ENCODE measurements around the gene GPR55.

Gene GPR55

DNA sequence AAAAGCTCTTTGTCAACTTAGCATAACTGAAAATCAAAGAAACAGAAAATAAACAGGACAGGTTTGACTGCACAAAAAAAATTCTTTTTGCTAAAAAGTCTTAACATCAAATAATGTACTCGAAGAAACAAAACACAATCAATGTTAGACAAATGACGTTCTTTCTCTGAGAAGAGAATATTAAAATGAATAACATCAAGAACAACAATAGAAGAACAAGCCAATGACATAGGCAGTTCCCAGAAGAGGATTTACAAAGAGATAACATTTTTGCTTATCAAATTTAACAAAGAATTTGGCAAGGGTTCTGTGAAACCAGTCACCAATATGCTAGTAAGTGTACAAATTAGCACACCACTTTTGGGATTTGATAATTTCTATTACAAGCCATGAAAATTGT, 5.8 kb downstream of the GPR55 start:
- DNase-seq (ENCODE audit: low read depth): no peak

DNA sequence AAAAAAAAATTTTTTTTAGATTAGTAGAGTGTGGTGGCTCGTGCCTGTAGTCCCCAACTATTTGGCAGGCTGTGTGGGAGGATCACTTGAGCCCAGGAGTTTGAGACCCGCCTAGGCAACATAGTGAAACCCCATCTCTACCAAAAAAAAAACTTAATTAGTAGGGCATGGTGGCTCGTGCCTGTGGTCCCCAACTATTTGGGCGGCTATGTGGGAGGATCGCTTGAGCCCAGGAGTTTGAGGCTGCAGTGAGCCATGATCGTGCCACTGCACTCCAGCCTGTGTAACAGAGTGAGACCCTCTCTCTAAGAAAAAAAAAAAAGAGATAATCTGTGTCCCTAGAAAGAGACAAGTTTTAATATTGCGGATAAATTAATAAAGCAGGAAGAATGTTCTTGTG, 8.8 kb downstream of the GPR55 start:
- DNase-seq (ENCODE audit: low read depth): no peak

GRCh38 chr2:230915319-230915718, 9.7 kb downstream of the GPR55 start:
- DNase-seq (ENCODE audit: low read depth): no peak

GRCh38 chr2:230914886-230915285, 10.2 kb downstream of the GPR55 start:
- no peak for DNase-seq (ENCODE audit: low read depth)

DNA sequence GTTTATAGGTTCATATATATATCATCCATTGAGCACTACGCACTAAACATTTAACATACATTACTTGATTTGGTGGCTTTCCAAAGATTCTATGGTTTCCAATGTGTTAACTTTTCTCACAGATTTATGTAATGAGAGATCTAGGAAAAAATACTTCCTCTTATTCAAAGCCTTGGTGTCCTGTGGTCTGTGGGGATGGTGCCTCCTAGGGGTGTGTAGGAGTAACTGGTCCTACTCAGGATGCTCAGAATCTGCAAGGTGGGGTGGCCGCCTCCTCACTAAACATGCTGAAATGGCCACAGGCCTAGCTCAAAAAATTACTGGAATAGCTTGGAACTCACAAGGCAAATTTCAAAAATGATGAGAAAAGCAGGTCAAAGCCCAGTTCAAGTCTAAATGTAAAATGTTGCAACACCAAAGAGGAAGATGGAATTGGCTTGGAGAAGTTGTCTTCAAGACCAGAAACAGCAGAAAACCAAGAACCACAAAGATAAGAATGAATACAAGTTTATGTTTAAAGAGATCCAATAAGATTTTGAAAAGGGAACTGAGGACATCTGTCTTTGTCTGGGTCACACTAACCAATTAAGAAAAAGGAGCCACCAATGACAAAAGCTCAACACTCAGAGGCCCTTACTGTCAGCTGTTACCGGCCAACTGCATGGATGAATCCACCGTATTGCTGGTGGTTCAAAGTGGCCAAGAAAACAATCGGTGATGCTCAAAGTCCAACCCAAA, 11.5 kb downstream of the GPR55 start:
- DNase-seq (ENCODE audit: low read depth): no peak

DNA sequence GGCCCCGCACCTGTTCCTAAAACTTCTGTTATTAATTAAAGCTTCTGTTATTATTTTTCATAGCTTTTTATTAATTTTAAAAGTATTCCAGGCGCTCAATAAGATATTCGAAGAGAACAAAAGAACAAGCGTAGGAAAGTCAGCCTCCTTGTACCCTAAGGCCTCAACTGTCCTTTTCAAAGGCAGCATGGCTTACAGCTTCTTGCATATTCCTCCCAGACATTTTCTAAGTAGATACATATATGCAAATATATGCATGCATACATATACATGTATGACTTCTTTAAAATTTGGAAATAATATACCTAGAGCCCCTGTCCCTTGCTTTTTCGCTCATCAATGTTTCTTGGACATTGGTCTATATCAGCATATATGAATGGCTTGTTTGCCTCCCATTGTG, 12.3 kb downstream of the GPR55 start:
- DNase-seq (ENCODE audit: low read depth): no peak

GRCh38 chr2:230912046-230912445, 13.0 kb downstream of the GPR55 start:
- DNase-seq (ENCODE audit: low read depth): no peak

GRCh38 chr2:230910546-230911177, 14.4 kb downstream of the GPR55 start:
- DNase-seq (ENCODE audit: low read depth): no peak

DNA sequence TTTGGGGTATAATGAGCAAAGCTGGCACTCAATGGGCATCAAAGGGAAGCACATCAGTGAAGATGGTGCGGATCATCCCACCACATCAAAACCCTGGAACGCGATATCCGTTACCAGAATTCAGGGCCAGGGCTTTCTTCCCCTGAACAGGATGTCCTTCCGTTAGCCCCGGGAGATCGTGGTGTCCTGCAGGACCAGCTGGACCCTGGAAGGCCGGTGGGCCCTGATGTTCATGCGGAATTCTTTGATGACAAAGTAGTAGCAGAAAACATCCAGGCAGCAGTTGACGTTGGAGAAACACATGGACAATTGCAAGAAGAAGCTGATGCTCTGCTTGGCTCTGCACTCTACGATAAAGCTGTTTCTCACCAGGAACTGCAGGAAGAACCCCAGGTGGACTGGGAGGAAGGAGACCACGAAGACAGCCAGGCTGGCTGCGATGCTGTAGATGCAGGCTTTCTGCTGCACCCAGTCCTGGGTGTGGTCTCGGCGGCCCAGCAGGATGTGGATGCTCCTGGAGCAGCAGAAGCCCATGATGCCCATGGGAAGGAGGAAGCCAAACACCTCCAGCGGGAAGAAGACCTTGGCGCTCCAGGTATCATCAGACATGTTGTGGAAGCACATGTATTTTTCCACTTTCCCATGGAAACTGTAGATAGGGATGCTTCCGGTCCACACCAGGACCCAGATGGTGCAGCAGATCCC, 15.0 kb downstream of the GPR55 start:
- no peak for DNase-seq (ENCODE audit: low read depth)

DNA sequence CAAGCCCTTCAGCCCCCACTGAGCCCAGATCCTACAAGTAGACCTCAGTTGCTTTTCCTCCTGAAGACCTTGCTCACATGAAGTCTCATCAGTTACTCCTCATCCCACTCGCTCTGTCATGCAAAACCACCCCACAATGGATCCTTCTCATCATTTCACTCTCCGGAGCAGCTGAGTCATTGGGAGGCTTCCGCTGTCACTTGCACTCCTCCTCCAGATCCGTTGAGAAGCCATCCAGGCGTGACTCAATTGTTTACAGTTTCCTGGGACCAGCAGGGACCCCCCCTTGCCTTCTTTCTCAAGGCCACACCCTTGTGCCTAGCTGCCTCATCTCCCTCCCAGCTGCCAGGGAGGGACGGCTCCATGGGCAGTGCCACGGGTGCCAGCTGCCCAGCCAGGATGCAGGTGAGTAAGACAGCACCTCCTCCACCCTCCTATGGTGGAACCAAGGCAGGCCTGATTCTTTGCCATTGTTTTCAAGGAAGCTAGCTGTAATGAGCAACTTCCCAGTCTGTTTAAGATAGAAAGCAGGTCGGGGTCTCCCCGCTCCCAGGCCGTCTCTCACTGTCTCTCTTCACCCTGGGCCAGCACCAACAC, 16.3 kb downstream of the GPR55 start:
- no peak for DNase-seq (ENCODE audit: low read depth)

DNA sequence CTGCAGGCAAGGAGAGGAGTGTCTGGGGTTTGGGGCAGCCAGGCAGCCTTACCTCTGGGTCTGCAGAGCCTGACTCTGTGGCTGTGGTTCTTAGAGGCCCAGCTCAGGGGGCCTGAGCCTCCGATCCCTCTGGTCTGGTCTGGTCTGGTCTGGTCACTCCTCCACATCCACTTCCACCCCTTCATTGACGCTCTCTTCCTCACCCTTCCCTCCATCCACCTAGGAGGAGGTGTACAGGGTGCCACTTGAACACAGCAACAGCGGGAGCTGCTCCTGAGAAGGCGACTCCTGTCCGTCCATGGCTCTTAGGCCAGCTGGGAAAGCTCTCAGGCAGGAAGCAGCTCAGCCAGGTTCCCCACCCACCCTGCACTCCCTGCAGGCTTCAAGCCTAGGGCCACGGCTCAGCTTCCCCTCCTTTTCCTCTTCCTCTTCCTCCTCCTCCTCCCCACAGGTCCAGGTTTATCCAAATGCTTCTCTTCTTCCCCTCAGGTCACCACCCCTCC, 16.9 kb downstream of the GPR55 start:
- DNase-seq (ENCODE audit: low read depth): no peak

GRCh38 chr2:230907361-230908091, 17.5 kb downstream of the GPR55 start:
- no peak for DNase-seq (ENCODE audit: low read depth)

DNA sequence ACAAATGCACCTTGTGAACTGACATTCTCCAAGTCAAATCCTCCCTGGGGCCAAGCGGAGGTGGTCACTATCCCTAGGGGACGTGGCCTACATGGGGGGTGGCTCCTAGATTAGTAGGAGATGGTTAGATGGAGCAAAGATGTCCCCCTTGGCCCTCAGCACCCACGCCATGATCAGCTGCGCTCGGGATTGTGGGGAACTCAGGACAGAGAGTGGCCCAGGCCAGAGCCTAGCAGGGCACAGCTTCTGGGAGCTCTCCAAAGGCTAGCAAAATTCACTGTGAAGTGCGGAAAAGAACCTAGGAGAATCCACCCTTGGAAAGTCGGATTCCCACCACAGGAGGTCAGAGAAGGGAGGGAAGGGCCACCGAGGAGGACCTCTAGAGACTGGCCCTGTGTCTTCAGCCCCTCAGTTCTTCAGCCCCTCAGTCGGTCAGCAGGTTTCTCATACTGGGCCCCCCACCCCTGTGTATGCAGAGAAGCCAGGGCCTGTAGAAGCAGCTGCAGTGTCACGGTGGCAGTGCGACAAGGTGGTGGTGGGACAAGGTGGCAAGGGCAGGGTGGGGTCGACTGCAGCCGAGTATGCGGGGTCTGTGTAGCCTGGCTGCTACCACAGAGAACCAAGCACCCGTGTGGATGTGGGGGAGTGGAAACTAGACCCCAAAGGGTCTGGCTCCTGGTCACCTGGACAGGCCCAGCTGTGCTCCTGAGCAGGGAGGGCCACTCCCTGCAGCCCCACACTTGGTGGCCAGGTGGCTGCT, 18.4 kb downstream of the GPR55 start:
- no peak for DNase-seq (ENCODE audit: low read depth)

DNA sequence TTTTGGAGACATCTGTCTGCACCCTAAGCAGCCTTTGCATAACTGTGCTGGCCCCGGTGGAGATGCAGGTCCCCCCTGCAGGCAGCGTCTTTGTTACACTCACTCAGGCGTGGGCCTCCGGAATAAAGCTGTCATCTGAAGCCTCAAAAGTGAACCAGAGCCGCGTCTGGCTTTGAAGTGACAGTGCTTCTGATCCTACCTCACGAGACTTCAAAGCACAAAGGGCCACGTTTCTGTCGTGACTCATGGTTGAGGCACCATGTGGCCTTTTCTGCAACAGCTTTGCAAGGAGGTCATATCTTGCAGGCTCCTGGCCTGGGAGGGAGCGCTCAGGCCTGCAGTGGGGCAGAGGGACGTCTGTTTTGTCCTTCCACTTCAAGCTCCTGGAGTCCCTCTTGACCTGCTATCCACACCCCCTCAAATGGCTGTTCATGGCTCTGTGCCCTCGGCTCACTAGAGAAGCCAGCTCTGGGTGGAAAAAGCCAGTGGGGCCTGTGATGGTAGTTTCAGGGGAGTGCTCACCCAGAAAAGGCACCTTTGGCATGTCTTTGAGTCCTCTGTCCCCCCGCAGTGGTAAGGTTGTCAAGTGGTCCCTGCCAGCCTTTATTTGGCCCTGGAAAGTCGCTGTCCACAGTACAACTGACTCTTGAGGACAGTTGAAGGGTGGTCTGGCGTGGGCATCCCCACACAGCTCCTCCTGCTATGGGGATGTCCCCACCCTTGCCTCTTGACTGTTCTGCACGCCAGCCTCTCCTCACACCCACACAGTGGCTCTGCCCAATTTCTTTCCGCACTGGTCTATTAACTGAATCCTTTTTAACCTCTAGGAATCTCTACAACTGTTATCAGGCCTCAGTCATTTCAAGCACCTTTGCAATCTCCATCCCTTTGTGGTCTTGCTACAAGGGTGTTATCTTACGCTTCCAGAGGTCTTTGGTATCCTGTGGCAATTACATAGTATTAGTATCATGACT, 19.3 kb downstream of the GPR55 start:
- DNase-seq (ENCODE audit: low read depth): peak; percentile 55

- DNase-seq (ENCODE audit: low read depth): no peak
Measured at GRCh38 chr2:230904856-230905447, 20.1 kb downstream of the GPR55 start.

GRCh38 chr2:230903231-230904150, 21.6 kb downstream of the GPR55 start:
- no peak for DNase-seq (ENCODE audit: low read depth)

DNA sequence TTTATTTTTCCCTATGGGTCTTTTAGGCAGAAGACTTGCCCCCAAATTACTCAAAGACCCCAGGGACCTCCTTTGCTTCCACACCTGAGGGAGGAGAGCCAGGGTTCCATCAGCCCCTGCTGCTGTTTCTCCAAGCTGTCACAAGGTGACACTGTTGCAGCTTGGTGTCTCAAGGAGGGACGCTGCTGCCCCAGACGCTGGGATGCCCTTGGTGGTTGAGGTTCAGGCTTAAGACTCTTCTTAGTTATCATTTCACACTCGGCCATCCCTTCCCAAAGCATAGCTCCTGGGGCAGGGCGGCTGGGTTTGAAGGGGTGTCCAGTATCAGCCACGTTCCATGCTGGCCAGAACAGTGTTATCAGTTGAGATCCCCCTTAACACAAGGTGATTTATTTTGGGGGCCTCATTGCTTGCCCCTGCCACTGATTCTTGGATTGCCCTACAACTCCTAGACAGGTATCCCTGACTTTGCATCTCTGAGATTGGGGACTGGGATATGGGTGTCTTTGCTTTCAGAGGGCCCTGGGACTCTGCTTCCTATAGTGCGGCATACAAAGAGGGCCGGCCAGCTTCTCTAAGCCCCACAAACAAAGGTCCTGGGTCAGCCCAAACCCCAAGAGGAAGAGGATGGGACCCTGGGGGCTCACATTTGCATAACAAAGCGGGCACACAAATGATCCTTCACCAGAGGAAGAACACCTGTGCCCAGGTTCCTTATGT, 22.7 kb downstream of the GPR55 start:
- DNase-seq (ENCODE audit: low read depth): peak; percentile 20

DNA sequence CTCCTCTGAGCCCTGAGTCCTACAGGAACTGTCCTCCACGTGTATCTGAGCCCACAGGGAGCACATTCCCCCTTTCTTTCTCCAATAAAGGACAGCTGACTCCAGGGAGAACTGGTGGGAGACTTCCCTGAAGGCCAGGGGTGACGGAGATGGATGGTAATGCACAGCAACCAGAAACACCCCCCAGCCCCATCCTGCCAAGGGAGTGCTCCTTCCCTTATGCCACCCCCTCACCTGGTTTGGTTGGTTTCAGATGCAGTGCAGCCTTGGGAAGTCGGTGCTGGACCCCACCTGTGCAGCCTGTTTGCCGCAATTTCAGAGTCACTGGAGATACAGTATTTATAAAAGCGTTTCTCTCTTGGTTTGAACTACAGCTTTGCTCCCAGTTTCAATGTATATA, 24.0 kb downstream of the GPR55 start:
- no peak for DNase-seq (ENCODE audit: low read depth)

Data from activated T-helper 1 cell treated with Interleukin-2 at 50 U/mL for 16 hours (primary cell).